Type B pancreatic cell (in vitro differentiated cells): Measurements from ENCODE around the gene RAD51B. TPM values are rescaled to one million over a fixed set of nuclear protein-coding genes. Genes with fewer than 3 reads are reported as not detected.
A peak's percentile ranks its signal among the peaks of the same experiment; 100 is the strongest.

Source experiments
- DNase-seq: peaks from one replicate; pipeline ENCODE4 v3.0.0; 2021; ENCODE audit warnings: mixed read lengths; ENCODE audit not compliant: unreplicated experiment; ENCODE audit errors: extremely low spot score
- H3K27ac Mint-ChIP-seq: 2 replicates; pipeline ENCODE4 v1.8.0; 2021; ENCODE audit warnings: mild to moderate bottlenecking, mixed read lengths
- H3K27me3 Mint-ChIP-seq: 2 replicates; pipeline ENCODE4 v1.8.0; 2021; ENCODE audit warnings: mixed read lengths
- H3K36me3 Mint-ChIP-seq: 2 replicates; pipeline ENCODE4 v1.8.0; 2021; ENCODE audit warnings: mixed read lengths
- H3K4me1 Mint-ChIP-seq: one replicate; pipeline ENCODE4 v1.8.0; 2021; ENCODE audit warnings: mixed read lengths; ENCODE audit not compliant: unreplicated experiment
- H3K4me3 Mint-ChIP-seq: 2 replicates; pipeline ENCODE4 v1.8.0; 2021; ENCODE audit warnings: mild to moderate bottlenecking, mixed read lengths
- H3K9me3 Mint-ChIP-seq: 2 replicates; pipeline ENCODE4 v1.8.0; 2021; ENCODE audit warnings: mixed read lengths
- CTCF ChIP-seq: fragments of 200-600 bp; sonication (generic); conservative IDR thresholded peaks from 2 replicates; pipeline ENCODE4 v1.5.0; 2021; ENCODE audit warnings: antibody characterized with exemption, mild to moderate bottlenecking
- total RNA-seq: library from RNA; stranded (reverse); gene quantifications from 2 replicates; pipeline ENCODE4 v1.2.1, GENCODE V29; 2021; ENCODE audit warnings: low replicate concordance

Gene RAD51B
- total RNA-seq, 1 donor from 2014 or later: 27.3 TPM

GRCh38 chr14:68774771-68775613 lies 955.4 kb downstream of the RAD51B start:
- Mint-ChIP-seq H3K27ac (no peak overlapping the region), H3K36me3 (no peaks in the 10 kb centered on the region), H3K4me1 (peaks cover 32% of the 10 kb centered on the region), H3K4me3 (no peak overlapping the region), H3K27me3 (no peaks in the 10 kb centered on the region), H3K9me3 (peaks cover 4% of the 10 kb centered on the region)
- no peak for TF ChIP-seq CTCF
- DNase-seq: no peak

- Mint-ChIP-seq H3K36me3 (no peaks in the 10 kb centered on the region), H3K27me3 (no peaks in the 10 kb centered on the region), H3K4me1 (peaks cover 38% of the 10 kb centered on the region), H3K9me3 (peaks cover 4% of the 10 kb centered on the region), H3K4me3 (no peak overlapping the region), H3K27ac (no peak overlapping the region)
- DNase-seq: no peak
- peak; percentile 53 for TF ChIP-seq CTCF
These were observed 956.1 kb downstream of the RAD51B start for GRCh38 chr14:68775614-68776126.

- peaks cover 4% of the 10 kb centered on the region for H3K9me3 Mint-ChIP-seq
- peak; percentile 2 for DNase-seq
- H3K4me1 Mint-ChIP-seq: peaks cover 32% of the 10 kb centered on the region
- H3K36me3 Mint-ChIP-seq: no peaks in the 10 kb centered on the region
- no peak overlapping the region for H3K27ac Mint-ChIP-seq
- H3K4me3 Mint-ChIP-seq: no peak overlapping the region
- no peaks in the 10 kb centered on the region for H3K27me3 Mint-ChIP-seq
- no peak for TF ChIP-seq CTCF
These were observed 958.1 kb downstream of the RAD51B start for GRCh38 chr14:68777644-68778043.

Other genes with a start within 250 kb of the RAD51B start
- 19.0 and 20.3 TPM in 2 replicates for gene PIGH, start 219.5 kb upstream of the RAD51B start, total RNA-seq
- 11.5 and 18.2 TPM in 2 replicates for gene ARG2, start 199.9 kb upstream of the RAD51B start, total RNA-seq
- 92.0 and 93.3 TPM in 2 replicates for gene VTI1B, start 145.1 kb upstream of the RAD51B start, total RNA-seq
- 63.8 and 66.5 TPM in 2 replicates for gene RDH11, start 124.0 kb upstream of the RAD51B start, total RNA-seq
- gene RDH12, start 117.9 kb upstream of the RAD51B start, total RNA-seq: 2.6 and 3.3 TPM in 2 replicates
- gene ZFYVE26, start 3.2 kb upstream of the RAD51B start, total RNA-seq: 33.8 and 36.6 TPM in 2 replicates